IMR-90 (cell line): ENCODE results near the gene PTN. TPM values are rescaled to one million over a fixed set of nuclear protein-coding genes. Genes with fewer than 3 reads are reported as not detected.

Experiments used
- ATAC-seq: fragments of 200-7000 bp; cut with Tn5 transposase; 2 replicates; pipeline ENCODE4 v1.9.1; 2020; ENCODE audit warnings: low read depth, mild to moderate bottlenecking, moderate library complexity
- BruUV-seq: library from RNA; stranded (reverse); fragments of 400-500 nt; replicated peaks from 2 replicates; lab custom pipeline; 2021; lab: Mats Ljungman, UMichigan
- CTCF ChIA-PET: fragments of 300-600 bp; formaldehyde crosslinking; extraction: SDS; loops from one replicate; lab custom pipeline; 2021; ENCODE audit warnings: antibody characterized with exemption; lab: Yijun Ruan, JAX
- POLR2A ChIA-PET: fragments of 300-600 bp; sonication (Branson Sonifier 250); formaldehyde crosslinking; loops from one replicate; lab custom pipeline; 2022; ENCODE audit warnings: antibody characterized with exemption; ENCODE audit not compliant: unreplicated experiment; lab: Charles Lee
- DNase-seq: peaks from one replicate; pipeline ENCODE4 v3.0.0; 2013
- H2AFZ ChIP-seq: replicated peaks from 2 replicates; pipeline ENCODE3; 2013; ENCODE audit warnings: low read length, mild to moderate bottlenecking; ENCODE audit not compliant: poor library complexity
- H2AK5ac ChIP-seq: 2 replicates; pipeline ENCODE4 v1.6.1; 2013; ENCODE audit warnings: low read depth, low read length, inconsistent platforms
- H2AK9ac ChIP-seq: replicated peaks from 2 replicates; pipeline ENCODE3; 2013; ENCODE audit warnings: mild to moderate bottlenecking, low read depth, low read length, moderate library complexity; ENCODE audit not compliant: poor library complexity
- H2BK120ac ChIP-seq: 2 replicates; pipeline ENCODE4 v1.6.1; 2013; ENCODE audit warnings: low read depth, low read length, inconsistent platforms
- H2BK15ac ChIP-seq: 3 replicates; pipeline ENCODE4 v1.6.1; 2013; ENCODE audit warnings: low read depth, low read length, inconsistent platforms
- H2BK20ac ChIP-seq: 2 replicates; pipeline ENCODE4 v1.6.1; 2013; ENCODE audit warnings: low read depth, mild to moderate bottlenecking, inconsistent platforms, low read length, moderate library complexity
- H2BK5ac ChIP-seq: 2 replicates; pipeline ENCODE4 v1.6.1; 2013; ENCODE audit warnings: mild to moderate bottlenecking, low read depth, low read length, inconsistent platforms; ENCODE audit not compliant: poor library complexity, severe bottlenecking
- H3K14ac ChIP-seq: replicated peaks from 2 replicates; pipeline ENCODE4 v1.6.1; 2013; ENCODE audit warnings: low read depth, low read length, inconsistent platforms
- H3K18ac ChIP-seq: 2 replicates; pipeline ENCODE4 v1.6.1; 2013; ENCODE audit warnings: low read depth, low read length, control low read depth
- H3K23ac ChIP-seq: 2 replicates; pipeline ENCODE4 v1.6.1; 2013; ENCODE audit warnings: low read depth, low read length, inconsistent platforms
- H3K27ac ChIP-seq: 2 replicates; pipeline ENCODE4 v1.5.1; 2013; ENCODE audit warnings: mild to moderate bottlenecking, control low read depth, low read length; ENCODE audit not compliant: insufficient read depth
- H3K27me3 ChIP-seq: 2 replicates; pipeline ENCODE4 v1.6.1; 2013; ENCODE audit warnings: low read length; ENCODE audit not compliant: control insufficient read depth, insufficient read depth
- H3K36me3 ChIP-seq: 2 replicates; pipeline ENCODE4 v1.6.1; 2013; ENCODE audit warnings: low read length, mixed read lengths; ENCODE audit not compliant: control insufficient read depth, insufficient read depth
- H3K4ac ChIP-seq: 2 replicates; pipeline ENCODE4 v1.6.1; 2013; ENCODE audit warnings: low read depth, low read length, inconsistent platforms
- H3K4me1 ChIP-seq: 2 replicates; pipeline ENCODE4 v1.6.1; 2013; ENCODE audit warnings: low read length, mixed read lengths; ENCODE audit not compliant: control insufficient read depth, insufficient read depth
- H3K4me2 ChIP-seq: 2 replicates; pipeline ENCODE4 v1.6.1; 2013; ENCODE audit warnings: low read depth, mild to moderate bottlenecking, control low read depth, low read length, moderate library complexity
- H3K4me3 ChIP-seq: 2 replicates; pipeline ENCODE4 v1.5.1; 2013; ENCODE audit warnings: low read depth, mild to moderate bottlenecking, control low read depth, low read length, moderate library complexity; ENCODE audit not compliant: insufficient read depth
- H3K56ac ChIP-seq: 2 replicates; pipeline ENCODE4 v1.6.1; 2013; ENCODE audit warnings: low read length, inconsistent platforms; ENCODE audit not compliant: insufficient read depth; ENCODE audit errors: extremely low read depth
- H3K79me1 ChIP-seq, 2 experiments: 2 replicates each; pipeline ENCODE4 v1.6.1; 2013; ENCODE audit warnings: low read length in 2 of 2, inconsistent platforms in 1 of 2, low read depth in 1 of 2
- H3K9ac ChIP-seq: 2 replicates; pipeline ENCODE4 v1.6.1; 2013; ENCODE audit warnings: low read depth, low read length, control low read depth
- H3K9me1 ChIP-seq: 2 replicates; pipeline ENCODE4 v1.6.1; 2013; ENCODE audit warnings: low read length, inconsistent platforms; ENCODE audit not compliant: insufficient read depth
- H3K9me3 ChIP-seq: 2 replicates; pipeline ENCODE4 v1.6.1; 2013; ENCODE audit warnings: low read length; ENCODE audit not compliant: control insufficient read depth, insufficient read depth
- H4K20me1 ChIP-seq: 2 replicates; pipeline ENCODE4 v1.6.1; 2013; ENCODE audit warnings: low read length, inconsistent platforms; ENCODE audit not compliant: insufficient read depth
- H4K5ac ChIP-seq: 2 replicates; pipeline ENCODE4 v1.6.1; 2013; ENCODE audit warnings: mild to moderate bottlenecking, low read depth, low read length, control low read depth
- H4K8ac ChIP-seq, 2 experiments: 2 replicates each; pipeline ENCODE4 v1.6.1; 2013; ENCODE audit warnings: low read depth in 2 of 2, low read length in 2 of 2, control low read depth in 1 of 2, inconsistent platforms in 1 of 2
- H4K91ac ChIP-seq: 2 replicates; pipeline ENCODE4 v1.6.1; 2013; ENCODE audit warnings: low read depth, low read length, inconsistent platforms; ENCODE audit not compliant: insufficient read depth
- RCOR1 ChIP-seq: IDR thresholded peaks from 2 replicates; pipeline ENCODE4 v1.6.1; 2012; ENCODE audit warnings: mild to moderate bottlenecking, low read length, improper control_type of control experiment; ENCODE audit not compliant: insufficient replicate concordance
- WGBS, 2 experiments: methylation state at CpG; one replicate each; pipeline versions ENCODE4 v1.1.5 to v1.1.7; 2013; ENCODE audit warnings: missing lambda C conversion rate in 2 of 2; ENCODE audit not compliant: insufficient read length in 1 of 2; ENCODE audit errors: extremely low coverage in 2 of 2; 5-methylcytosine and 5-hydroxymethylcytosine counted together
- dilution Hi-C: fragments of 300-500 bp; cut with HindIII; formaldehyde crosslinking; loops from one replicate; pipeline ENCODE4 v1.14.3; 2018; ENCODE audit warnings: low sequenced_read_pairs; ENCODE audit not compliant: unreplicated experiment
- in situ Hi-C: fragments of 300-500 bp; cut with MboI; formaldehyde crosslinking; loops from 3 replicates; pipeline ENCODE4 v1.14.3; 2019; ENCODE audit warnings: low sequenced_read_pairs, inconsistent platforms, mixed read lengths
- intact Hi-C: fragments of 100-400 bp; cut with micrococcal nuclease; formaldehyde crosslinking; loops from 2 replicates; pipeline ENCODE4 v1.10.0; 2022
- polyA plus RNA-seq, 3 experiments: library from polyadenylated mRNA; depleted of rRNA; stranded (reverse); fragments of >200 nt; gene quantifications; 2 replicates each; pipeline ENCODE4 v1.2.3, GENCODE V29; 2012; ENCODE audit warnings: low replicate concordance in 1 of 3
- total RNA-seq: library from RNA; depleted of rRNA; stranded (reverse); fragments of >200 nt; gene quantifications from 2 replicates; pipeline ENCODE4 v1.2.3, GENCODE V29; 2012

PTN gene
- total and polyA plus RNA-seq, 2 of the 4 experiments (the other 2 are of a cell fraction) = 61.7 to 186 TPM

DNA sequence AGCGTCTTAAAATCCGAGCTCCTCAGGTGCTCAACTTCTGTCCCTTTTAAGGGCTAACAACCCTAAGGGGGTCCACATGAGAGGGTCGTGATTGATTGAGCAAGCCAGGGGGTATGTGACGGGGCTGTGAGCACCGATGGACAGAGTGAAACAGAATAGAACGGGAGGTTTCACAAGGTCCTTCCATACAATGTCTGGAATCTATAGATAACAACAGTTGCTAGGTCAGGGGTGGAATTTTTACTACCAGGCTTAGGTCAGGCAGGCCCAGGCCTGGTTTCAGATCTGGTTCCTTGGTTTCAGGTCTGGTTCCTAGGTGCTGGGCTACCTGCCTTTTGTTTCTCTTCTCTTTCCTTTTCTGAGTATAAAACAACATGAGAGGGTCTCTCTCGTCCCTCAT is 80.9 kb downstream of the PTN start:
- CTCF ChIA-PET = no interaction called here
- H2BK20ac ChIP-seq = no peak overlapping the region
- no peak overlapping the region for H2AFZ ChIP-seq
- no peak overlapping the region for H4K8ac ChIP-seq
- no peak overlapping the region for H3K4ac ChIP-seq
- no peak for TF ChIP-seq RCOR1
- H3K9me1 ChIP-seq = no peaks in the 10 kb centered on the region
- dilution Hi-C loops = no loop called here
- no peak overlapping the region for H3K9ac ChIP-seq
- no TSS peak for BruUV-seq
- no peak overlapping the region for H3K18ac ChIP-seq
- intact Hi-C loops = no loop called here
- no peaks in the 10 kb centered on the region for H3K27me3 ChIP-seq
- no peak for ATAC-seq
- no peak overlapping the region for H4K5ac ChIP-seq
- no peaks in the 10 kb centered on the region for H3K9me3 ChIP-seq
- no peaks in the 10 kb centered on the region for H3K79me1 ChIP-seq
- no peak overlapping the region for H2AK9ac ChIP-seq
- H4K91ac ChIP-seq = no peak overlapping the region
- no peak overlapping the region for H3K23ac ChIP-seq
- H3K4me2 ChIP-seq = no peak overlapping the region
- no peak for DNase-seq
- H2BK5ac ChIP-seq = no peak overlapping the region
- in situ Hi-C loops = no loop called here
- H3K27ac ChIP-seq = no peak overlapping the region
- H3K4me3 ChIP-seq = no peak overlapping the region
- H3K36me3 ChIP-seq = no peaks in the 10 kb centered on the region
- WGBS, 2 experiments = no CpG with 5 or more reads among the region's 7 CpGs
- no peak overlapping the region for H3K56ac ChIP-seq
- no peak overlapping the region for H2BK120ac ChIP-seq
- H2BK15ac ChIP-seq = no peak overlapping the region
- H3K14ac ChIP-seq = no peak overlapping the region
- no peaks in the 10 kb centered on the region for H3K4me1 ChIP-seq
- no peaks in the 10 kb centered on the region for H4K20me1 ChIP-seq
- H2AK5ac ChIP-seq = no peak overlapping the region
- POLR2A ChIA-PET = no interaction called here
